T-cell (primary cell): ENCODE results near the gene PPP1R13L. TPM values are rescaled to one million over a fixed set of nuclear protein-coding genes. Genes with fewer than 3 reads are reported as not detected.
A peak's percentile ranks its signal among the peaks of the same experiment; 100 is the strongest.
"Not testable (repeated sequence)": the region's sequence is repeated elsewhere in the genome, so short reads cannot be mapped to it uniquely, and the experiment has no call there.

Source experiments
- ATAC-seq, 4 experiments: fragments of 200-7000 bp in 3 of 4; fragments of 150-1000 bp in 1 of 4; cut with Tn5 transposase; replicated peaks in 1 of 4; 1 replicate in 3 of 4; 2 replicates in 1 of 4; pipeline ENCODE4 v1.10.0; 2021; ENCODE audit warnings: moderate library complexity in 3 of 4, mild to moderate bottlenecking in 2 of 4, moderate number of reproducible peaks in 1 of 4
- CTCF ChIA-PET, 2 donors: fragments of 300-600 bp; sonication (Branson Sonifier 250); formaldehyde crosslinking; loops; one replicate each; lab custom pipeline; 2022; ENCODE audit warnings: antibody characterized with exemption in 2 of 2; lab: Charles Lee
- POLR2A ChIA-PET, 2 donors: fragments of 300-600 bp; sonication (Branson Sonifier 250); formaldehyde crosslinking; loops; one replicate each; lab custom pipeline; 2022; ENCODE audit warnings: antibody characterized with exemption in 2 of 2; lab: Charles Lee
- DNase-seq, 35 experiments: peaks; one replicate each; pipeline versions ENCODE4 v3.0.0 to v3.0.0-alpha.2; 2013 to 2023
- H3K27ac ChIP-seq: one replicate; pipeline ENCODE4 v1.5.1; 2013; ENCODE audit warnings: low read length
- H3K27me3 ChIP-seq, 2 experiments: replicated peaks in 1 of 2; 1 replicate in 1 of 2; 2 replicates in 1 of 2; pipeline versions ENCODE4 v1.6.1 to v1.7.0; 2013; ENCODE audit warnings: low read length in 1 of 2, mixed read lengths in 1 of 2; ENCODE audit not compliant: control insufficient read depth in 2 of 2, insufficient read depth in 2 of 2; ENCODE audit errors: extremely low read depth in 1 of 2
- H3K36me3 ChIP-seq, 2 donors: 1 replicate in 1 of 2; 2 replicates in 1 of 2; pipeline versions ENCODE4 v1.6.1 to v1.7.0; 2013; ENCODE audit warnings: low read length in 1 of 2; ENCODE audit not compliant: control insufficient read depth in 2 of 2, insufficient read depth in 1 of 2; ENCODE audit errors: extremely low read depth in 1 of 2
- H3K4me1 ChIP-seq, 2 experiments: 1 replicate in 1 of 2; 2 replicates in 1 of 2; pipeline versions ENCODE4 v1.6.1 to v1.7.0; 2013; ENCODE audit warnings: low read length in 2 of 2, mixed read lengths in 1 of 2; ENCODE audit not compliant: insufficient read depth in 2 of 2, control insufficient read depth in 1 of 2; ENCODE audit errors: extremely low read depth in 1 of 2
- H3K4me3 ChIP-seq, 2 donors: 1 replicate in 1 of 2; 2 replicates in 1 of 2; pipeline versions ENCODE4 v1.5.1 to v1.7.0; 2013; ENCODE audit warnings: mild to moderate bottlenecking in 2 of 2, low read length in 1 of 2, moderate library complexity in 1 of 2; ENCODE audit not compliant: control insufficient read depth in 1 of 2; ENCODE audit errors: extremely low read depth in 1 of 2
- H3K9me3 ChIP-seq: 2 replicates; pipeline ENCODE4 v1.7.0; 2013
- H3K27ac Mint-ChIP-seq, 2 donors: one replicate each; pipeline ENCODE4 v1.8.0; 2020 to 2021; ENCODE audit warnings: mild to moderate bottlenecking in 2 of 2, mixed read lengths in 2 of 2
- H3K27me3 Mint-ChIP-seq, 2 donors: one replicate each; pipeline ENCODE4 v1.8.0; 2021 to 2022; ENCODE audit warnings: mixed read lengths in 2 of 2
- H3K36me3 Mint-ChIP-seq: one replicate; pipeline ENCODE4 v1.8.0; 2021; ENCODE audit warnings: mixed read lengths
- H3K4me1 Mint-ChIP-seq, 3 donors: one replicate each; pipeline ENCODE4 v1.8.0; 2020 to 2022; ENCODE audit warnings: mixed read lengths in 3 of 3, mild to moderate bottlenecking in 1 of 3
- H3K4me3 Mint-ChIP-seq, 3 donors: one replicate each; pipeline ENCODE4 v1.8.0; 2020 to 2022; ENCODE audit warnings: mild to moderate bottlenecking in 3 of 3, mixed read lengths in 3 of 3, moderate library complexity in 3 of 3
- H3K9me3 Mint-ChIP-seq, 3 donors: one replicate each; pipeline ENCODE4 v1.8.0; 2020 to 2022; ENCODE audit warnings: mixed read lengths in 3 of 3
- WGBS: methylation state at CpG from one replicate; pipeline ENCODE4 v1.1.5; 2013; ENCODE audit warnings: missing lambda C conversion rate; ENCODE audit not compliant: insufficient coverage; 5-methylcytosine and 5-hydroxymethylcytosine counted together
- total RNA-seq, 35 experiments: library from RNA in 6 of 35; stranded (reverse) in 6 of 35; fragments of 120-200 nt in 1 of 35; gene quantifications; one replicate each; pipeline versions ENCODE4 v1.2.1 to v1.2.4 and lab custom pipeline; 2013 to 2026

PPP1R13L gene
- total RNA-seq, 5 donors from 2014 or later (not counting 1 experiment from before 2014, with no cell fraction given): 7.9 to 15.7 (median 12.5) TPM

DNA sequence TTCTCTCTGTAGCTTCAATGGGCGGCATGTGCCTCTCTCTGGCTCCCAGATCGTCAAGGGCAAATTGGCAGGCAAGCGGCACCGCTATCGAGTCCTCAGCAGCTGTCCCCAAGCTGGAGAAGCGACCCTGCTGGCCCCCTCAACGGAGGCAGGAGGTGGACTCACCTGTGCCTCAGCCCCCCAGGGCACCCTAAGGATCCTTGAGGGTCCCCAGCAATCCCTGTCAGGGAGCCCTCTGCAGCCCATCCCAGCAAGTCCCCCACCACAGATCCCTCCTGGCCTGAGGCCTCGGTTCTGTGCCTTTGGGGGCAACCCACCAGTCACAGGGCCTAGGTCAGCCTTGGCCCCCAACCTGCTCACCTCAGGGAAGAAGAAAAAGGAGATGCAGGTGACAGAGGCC lies 3.3 kb upstream of the PPP1R13L start:
- 96% methylated on average over 7 of the region's 8 CpGs for WGBS
- Mint-ChIP-seq H3K27ac (no peak overlapping the region), H3K9me3 (no peaks in the 10 kb centered on the region)

DNA sequence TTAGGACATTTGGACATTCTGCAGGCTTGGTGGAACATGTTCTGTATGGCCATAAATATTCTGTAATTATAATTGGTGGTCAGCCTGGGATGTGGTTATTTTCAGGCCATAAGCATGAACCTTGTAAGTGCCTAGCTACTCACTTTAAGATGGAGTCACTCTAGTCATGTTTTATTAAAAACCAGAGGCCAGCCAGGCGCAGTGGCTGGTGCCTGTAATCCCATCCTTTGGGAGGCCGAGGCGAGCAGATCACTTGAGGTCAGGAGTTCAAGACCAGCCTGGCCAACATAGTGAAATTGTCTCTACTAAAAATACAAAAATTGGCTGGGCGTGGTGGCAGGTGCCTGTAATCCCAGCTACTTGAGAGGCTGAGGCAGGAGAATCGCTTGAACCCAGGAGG lies 2.7 kb upstream of the PPP1R13L start:
- CTCF ChIA-PET, ATAC-seq, POLR2A ChIA-PET, H3K27ac Mint-ChIP-seq, H3K4me3 ChIP-seq, H3K36me3 ChIP-seq, H3K27ac ChIP-seq, H3K9me3 ChIP-seq, H3K36me3 Mint-ChIP-seq, DNase-seq, H3K9me3 Mint-ChIP-seq: not testable (repeated sequence)
- peaks cover 3 to 40% of the 10 kb centered on the region in 2 experiments for H3K4me1 ChIP-seq
- peaks cover 32 to 47% (median 36%) of the 10 kb centered on the region in 3 donors for H3K4me1 Mint-ChIP-seq
- H3K27me3 ChIP-seq: peaks cover 0 to 29% of the 10 kb centered on the region in 2 experiments
- H3K27me3 Mint-ChIP-seq: peaks cover 17 to 24% of the 10 kb centered on the region in 2 donors
- WGBS: 93% methylated on average over 5 of the region's 5 CpGs
- H3K4me3 Mint-ChIP-seq: peak overlapping the region; percentile 39 to 91 (median 44)

More for the DNA sequence above, 3.3 kb upstream of the PPP1R13L start:
- Histone ChIP-seq H3K9me3 (no peaks in the 10 kb centered on the region), H3K4me1 (peaks cover 3 to 37% of the 10 kb centered on the region in 2 experiments), H3K27ac (no peak overlapping the region), H3K4me3 (no peak overlapping the region), H3K27me3 (peaks cover 0 to 25% of the 10 kb centered on the region in 2 experiments), H3K36me3 (peaks cover 0 to 1% of the 10 kb centered on the region in 2 donors)
- no peak for DNase-seq
- H3K36me3 Mint-ChIP-seq: peaks cover 6% of the 10 kb centered on the region
- peaks cover 32 to 47% (median 34%) of the 10 kb centered on the region in 3 donors for H3K4me1 Mint-ChIP-seq
- H3K4me3 Mint-ChIP-seq: peak overlapping the region; percentile 44 to 91 (median 49)
- POLR2A ChIA-PET: no interaction called here
- peaks cover 14 to 19% of the 10 kb centered on the region in 2 donors for H3K27me3 Mint-ChIP-seq
- no peak for ATAC-seq
- CTCF ChIA-PET: no interaction called here

DNA sequence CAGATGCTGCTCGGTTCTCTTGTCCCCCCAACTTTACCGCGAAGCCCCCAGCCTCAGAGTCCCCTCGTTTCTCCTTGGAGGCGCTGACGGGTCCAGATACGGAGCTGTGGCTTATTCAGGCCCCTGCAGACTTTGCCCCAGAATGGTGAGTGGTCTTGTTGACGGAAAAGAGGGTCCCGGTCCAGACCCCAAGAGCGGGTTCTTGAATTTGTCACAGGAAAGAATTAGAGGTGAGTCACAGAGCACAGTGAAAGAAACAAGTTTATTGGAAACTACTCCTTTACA lies 2.2 kb upstream of the PPP1R13L start:
- H3K4me3 Mint-ChIP-seq: peak overlapping the region; percentile 91 to 98 (median 92)
- no peak for DNase-seq
- ChIA-PET CTCF (no interaction called here), POLR2A (no interaction called here)
- H3K27ac Mint-ChIP-seq: peak overlapping the region in 1 of 2 donors; percentile 28
- H3K27me3 Mint-ChIP-seq: peaks cover 17 to 24% of the 10 kb centered on the region in 2 donors
- WGBS: 0% methylated on average over 2 of the region's 10 CpGs
- H3K4me3 ChIP-seq: peak overlapping the region; percentile 76 to 92
- no peak for ATAC-seq
- H3K36me3 ChIP-seq: no peaks in the 10 kb centered on the region
- no peaks in the 10 kb centered on the region for H3K9me3 ChIP-seq
- H3K27ac ChIP-seq: no peak overlapping the region
- H3K4me1 ChIP-seq: peaks cover 3 to 42% of the 10 kb centered on the region in 2 experiments
- no peaks in the 10 kb centered on the region for H3K36me3 Mint-ChIP-seq
- peaks cover 0 to 33% of the 10 kb centered on the region in 2 experiments for H3K27me3 ChIP-seq
- no peaks in the 10 kb centered on the region for H3K9me3 Mint-ChIP-seq
- peaks cover 32 to 47% (median 36%) of the 10 kb centered on the region in 3 donors for H3K4me1 Mint-ChIP-seq

DNA sequence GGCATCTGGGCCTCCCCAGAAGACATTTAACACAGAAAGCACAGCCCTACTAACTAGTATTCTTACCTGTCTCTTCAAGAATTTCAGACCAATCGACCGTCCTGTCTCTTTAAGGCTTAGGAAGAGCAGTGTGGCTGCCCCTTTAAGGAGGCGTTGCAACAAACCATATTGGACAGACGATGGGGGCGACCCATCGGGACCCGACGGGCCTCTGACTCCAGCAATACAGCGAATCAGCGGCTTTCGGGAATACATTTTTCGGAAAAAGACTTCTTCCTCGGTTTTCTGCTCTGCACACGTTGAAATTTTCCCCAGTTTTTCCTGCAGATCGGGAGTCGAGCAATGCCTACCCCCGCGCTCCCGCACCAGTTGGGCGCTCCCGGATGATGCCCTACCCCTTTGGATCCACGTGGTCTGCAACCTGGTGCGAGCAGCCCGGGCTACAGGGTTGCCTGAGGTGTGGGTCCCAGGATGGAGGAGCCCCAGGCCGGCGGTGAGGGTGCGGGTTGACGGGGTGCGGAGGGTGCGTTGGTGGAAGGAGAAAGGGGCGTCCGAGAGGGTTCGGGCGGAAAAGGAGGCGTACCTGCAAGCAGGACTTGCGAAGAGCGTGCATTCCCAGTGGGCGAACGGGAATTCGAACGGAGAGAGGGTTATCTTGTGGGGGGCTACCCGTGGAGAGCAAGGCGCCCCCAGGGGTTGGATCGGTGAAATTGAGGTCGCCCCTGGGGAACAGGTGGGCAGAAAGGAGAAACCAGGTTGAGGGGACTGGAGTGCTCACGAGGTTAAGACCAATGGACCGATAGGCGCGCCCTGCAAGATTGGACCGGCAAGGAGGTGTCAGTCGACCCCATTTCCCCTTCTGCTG lies 1.6 kb upstream of the PPP1R13L start, which contains the start of gene POLR1G:
TSS of gene POLR1G (plus strand) at position 419 of the 865 bp plus-strand sequence. CDS start at position 472, 53 bp downstream.
- no peaks in the 10 kb centered on the region for H3K36me3 ChIP-seq
- H3K4me1 Mint-ChIP-seq: peaks cover 32 to 47% (median 36%) of the 10 kb centered on the region in 3 donors
- ChIA-PET CTCF (no interaction called here), POLR2A (no interaction called here)
- peaks cover 0 to 34% of the 10 kb centered on the region in 2 experiments for H3K27me3 ChIP-seq
- no peaks in the 10 kb centered on the region for H3K36me3 Mint-ChIP-seq
- peak within 1 kb of the TSS; percentile 91 to 98 (median 92) for H3K4me3 Mint-ChIP-seq
- WGBS: 1% methylated on average over 49 of the region's 51 CpGs
- peak within 1 kb of the TSS; percentile 84 for H3K27ac ChIP-seq
- H3K9me3 Mint-ChIP-seq: no peaks in the 10 kb centered on the region
- DNase-seq: peak; percentile 55 to 84 (median 68)
- ATAC-seq: peak; percentile 76 to 83 (median 80)
- H3K27me3 Mint-ChIP-seq: peaks cover 17 to 24% of the 10 kb centered on the region in 2 donors
- H3K4me3 ChIP-seq: peak within 1 kb of the TSS; percentile 76 to 92
- peaks cover 3 to 42% of the 10 kb centered on the region in 2 experiments for H3K4me1 ChIP-seq
- no peaks in the 10 kb centered on the region for H3K9me3 ChIP-seq
- peak within 1 kb of the TSS; percentile 93 to 95 for H3K27ac Mint-ChIP-seq

DNA sequence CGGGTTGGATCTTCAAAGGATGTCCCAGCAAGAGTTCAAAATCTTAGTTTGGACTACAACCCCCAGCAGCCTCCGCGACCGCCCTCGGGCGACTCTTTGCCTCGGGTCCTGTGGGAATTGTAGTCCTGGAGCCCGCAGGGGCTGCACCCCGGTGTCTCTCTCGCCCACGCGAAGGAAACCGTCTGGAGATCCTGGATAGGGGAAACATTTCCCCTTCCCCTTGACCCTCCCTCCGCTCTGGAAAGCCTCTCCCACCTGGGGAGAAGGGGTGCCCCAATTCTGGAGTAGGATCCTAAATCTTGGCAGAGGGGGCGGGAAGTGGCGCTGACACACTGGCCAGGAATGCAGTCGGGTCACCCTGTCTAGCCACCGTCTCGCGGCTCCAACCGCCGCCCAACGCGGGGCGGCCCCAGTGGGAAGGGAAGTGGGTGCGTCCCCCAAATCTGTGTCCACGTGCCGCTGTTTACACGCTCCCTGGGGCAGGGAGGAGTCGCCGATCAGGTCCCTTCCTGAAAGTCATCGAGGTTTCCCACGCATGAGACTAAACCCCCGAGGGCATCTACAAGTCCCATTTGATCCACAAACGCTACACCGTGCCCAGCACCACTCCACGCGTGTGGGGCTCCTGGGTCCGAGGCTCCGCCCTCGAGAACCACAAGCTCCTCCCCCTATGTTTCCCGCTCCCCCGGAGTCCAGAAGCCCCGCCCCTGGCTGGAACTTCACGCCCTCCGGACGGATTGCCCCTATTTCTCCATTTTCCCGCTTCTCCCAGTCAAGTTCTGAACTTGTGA lies 761 bp upstream of the PPP1R13L start:
- 1% methylated on average over 34 of the region's 48 CpGs for WGBS
- Mint-ChIP-seq H3K27me3 (peaks cover 17 to 24% of the 10 kb centered on the region in 2 donors), H3K27ac (peak overlapping the region; percentile 93 to 95), H3K4me1 (peaks cover 32 to 47% (median 36%) of the 10 kb centered on the region in 3 donors), H3K36me3 (no peaks in the 10 kb centered on the region), H3K9me3 (no peaks in the 10 kb centered on the region), H3K4me3 (peak overlapping the region; percentile 91 to 98 (median 92))
- DNase-seq: peak; percentile 61 to 91 (median 81)
- H3K36me3 ChIP-seq: no peaks in the 10 kb centered on the region
- peak overlapping the region; percentile 76 to 92 for H3K4me3 ChIP-seq
- ChIA-PET POLR2A (no interaction called here), CTCF (no interaction called here)
- no peaks in the 10 kb centered on the region for H3K9me3 ChIP-seq
- peak overlapping the region; percentile 84 for H3K27ac ChIP-seq
- H3K27me3 ChIP-seq: peaks cover 0 to 34% of the 10 kb centered on the region in 2 experiments
- ATAC-seq: peak; percentile 65 to 75 (median 72)
- H3K4me1 ChIP-seq: peaks cover 3 to 42% of the 10 kb centered on the region in 2 experiments
